Hepatocyte (in vitro differentiated cells): ENCODE measurements around the gene C5orf58. TPM values are rescaled to one million over a fixed set of nuclear protein-coding genes. Genes with fewer than 3 reads are reported as not detected.

Source experiments
- DNase-seq: peaks from one replicate; pipeline ENCODE4 v3.0.0-alpha.2; 2016; ENCODE audit warnings: low spot score
- H2AFZ ChIP-seq: fragments of 200-600 bp; sonication (generic); 2 replicates; pipeline ENCODE4 v1.6.0; 2016; ENCODE audit warnings: antibody characterized with exemption, mild to moderate bottlenecking
- H3K27ac ChIP-seq: fragments of 200-600 bp; sonication (generic); 2 replicates; pipeline ENCODE4 v1.5.1; 2016; ENCODE audit warnings: mild to moderate bottlenecking
- H3K27me3 ChIP-seq: fragments of 200-600 bp; sonication (generic); 2 replicates; pipeline ENCODE4 v1.6.1; 2016
- H3K36me3 ChIP-seq: fragments of 200-600 bp; sonication (generic); replicated peaks from 2 replicates; pipeline ENCODE4 v1.5.1; 2016; ENCODE audit warnings: low read depth; ENCODE audit not compliant: insufficient read depth
- H3K4me1 ChIP-seq: fragments of 200-600 bp; sonication (generic); 2 replicates; pipeline ENCODE4 v1.5.1; 2016; ENCODE audit warnings: mild to moderate bottlenecking, moderate library complexity; ENCODE audit not compliant: insufficient read depth
- H3K4me2 ChIP-seq: fragments of 200-600 bp; sonication (generic); 2 replicates; pipeline ENCODE4 v1.6.0; 2016
- H3K4me3 ChIP-seq: fragments of 200-600 bp; sonication (generic); 2 replicates; pipeline ENCODE4 v1.5.1; 2016; ENCODE audit warnings: mild to moderate bottlenecking
- H3K79me2 ChIP-seq: fragments of 200-600 bp; sonication (generic); 2 replicates; pipeline ENCODE4 v1.6.0; 2017; ENCODE audit warnings: mild to moderate bottlenecking
- H3K9me2 ChIP-seq: fragments of 200-600 bp; sonication (generic); replicated peaks from 2 replicates; pipeline ENCODE4 v1.6.0; 2017; ENCODE audit warnings: mild to moderate bottlenecking; ENCODE audit not compliant: insufficient read depth
- H3K9me3 ChIP-seq: fragments of 200-600 bp; sonication (generic); 2 replicates; pipeline ENCODE4 v1.5.1; 2016; ENCODE audit warnings: low read depth, mild to moderate bottlenecking
- H4K20me1 ChIP-seq: fragments of 200-600 bp; sonication (generic); 2 replicates; pipeline ENCODE4 v1.6.0; 2016; ENCODE audit warnings: mild to moderate bottlenecking; ENCODE audit not compliant: insufficient read depth, poor library complexity, severe bottlenecking
- CTCF ChIP-seq: fragments of 200-600 bp; sonication (generic); IDR thresholded peaks from 2 replicates; pipeline ENCODE4 v1.5.1; 2016; ENCODE audit warnings: antibody characterized with exemption, mild to moderate bottlenecking; ENCODE audit not compliant: poor library complexity
- EZH2 ChIP-seq: fragments of 200-600 bp; sonication (generic); IDR thresholded peaks from 2 replicates; pipeline ENCODE4 v1.6.1; 2016; ENCODE audit warnings: antibody characterized with exemption, mild to moderate bottlenecking, borderline replicate concordance
- EZH2phosphoT487 ChIP-seq: fragments of 200-600 bp; sonication (generic); IDR thresholded peaks from one replicate; pipeline ENCODE4 v1.6.1; 2018; ENCODE audit warnings: antibody characterized with exemption, mild to moderate bottlenecking, low read depth, moderate library complexity; ENCODE audit not compliant: unreplicated experiment, severe bottlenecking
- WGBS: methylation state at CpG from one replicate; pipeline ENCODE4 v1.1.6; 2016; ENCODE audit warnings: low lambda C conversion rate; ENCODE audit errors: missing lambda C conversion rate; 5-methylcytosine and 5-hydroxymethylcytosine counted together
- polyA plus RNA-seq: library from polyadenylated mRNA; unstranded; fragments of >200 nt; fragmentation: Nextera tagmentation; extraction: Ambion mirVana; gene quantifications from 2 replicates; pipeline ENCODE4 v1.2.1, GENCODE V29; 2016
- total RNA-seq: library from RNA; depleted of rRNA; stranded (reverse); fragments of >200 nt; gene quantifications from 2 replicates; pipeline ENCODE4 v1.2.3, GENCODE V29; 2014

Gene C5orf58
- total and polyA plus RNA-seq, 2 experiments from 2014 or later, result 0.58 TPM; not detected in 1

DNA sequence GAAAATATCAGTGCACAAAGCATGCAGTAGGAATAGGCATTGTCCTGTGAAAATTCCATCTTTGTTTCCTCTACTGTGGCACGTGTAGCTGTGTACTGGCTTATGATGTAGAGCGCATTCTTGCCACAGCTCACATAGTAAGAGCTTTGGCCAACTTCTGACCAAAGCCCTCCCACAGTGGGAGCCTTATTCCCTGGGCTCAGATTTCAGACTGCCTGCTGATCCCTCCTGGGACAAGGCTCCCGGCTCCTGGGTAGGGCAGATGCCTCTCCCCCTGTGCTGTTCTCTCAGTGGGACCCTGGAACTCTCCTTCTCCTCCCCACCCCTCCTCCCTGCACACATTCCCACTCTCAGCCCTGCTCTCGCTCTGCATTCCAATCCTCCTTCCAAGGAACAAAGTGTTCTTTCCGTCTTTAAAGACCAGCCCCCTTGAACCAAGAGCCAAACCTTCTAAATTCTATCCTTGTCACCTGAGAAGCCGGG is 47.3 kb downstream of the C5orf58 start:
- Histone ChIP-seq H3K27ac (no peak overlapping the region), H3K4me1 (peaks cover 4% of the 10 kb centered on the region), H3K79me2 (no peaks in the 10 kb centered on the region), H3K36me3 (no peaks in the 10 kb centered on the region), H3K4me3 (no peak overlapping the region), H3K9me3 (no peaks in the 10 kb centered on the region), H3K9me2 (no peaks in the 10 kb centered on the region), H2AFZ (no peak overlapping the region), H3K27me3 (no peaks in the 10 kb centered on the region), H4K20me1 (no peaks in the 10 kb centered on the region), H3K4me2 (no peak overlapping the region)
- no peak for TF ChIP-seq CTCF
- DNase-seq, result no peak
- WGBS, result 49% methylated on average over 6 of the region's 6 CpGs

DNA sequence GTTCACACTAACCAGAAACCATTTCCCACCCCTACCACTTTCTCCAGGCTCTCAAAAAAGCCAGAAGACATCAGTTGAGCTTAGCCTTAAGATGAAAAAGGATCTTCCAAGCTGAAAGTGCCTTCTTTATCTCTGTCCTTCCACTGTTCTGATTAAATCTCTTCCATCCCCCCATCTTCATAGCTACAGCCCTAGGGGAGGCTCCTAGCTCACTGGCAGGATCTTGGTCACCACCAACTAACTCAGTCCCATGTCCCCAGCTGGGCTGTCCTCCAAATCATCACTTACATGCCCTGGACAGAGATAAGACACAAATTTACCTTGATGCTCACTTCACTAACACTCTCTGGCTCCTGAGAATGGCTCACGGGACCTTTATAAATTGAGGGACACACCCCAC is 50.5 kb downstream of the C5orf58 start:
- H3K27me3 ChIP-seq, result no peaks in the 10 kb centered on the region
- H3K79me2 ChIP-seq, result no peaks in the 10 kb centered on the region
- H3K9me2 ChIP-seq, result no peaks in the 10 kb centered on the region
- TF ChIP-seq EZH2phosphoT487, result no peak
- TF ChIP-seq EZH2, result no peak
- TF ChIP-seq CTCF, result no peak
- DNase-seq, result no peak
- no peak overlapping the region for H3K4me2 ChIP-seq
- no peak overlapping the region for H2AFZ ChIP-seq
- no peak overlapping the region for H3K4me3 ChIP-seq
- no peaks in the 10 kb centered on the region for H3K36me3 ChIP-seq
- no peaks in the 10 kb centered on the region for H3K9me3 ChIP-seq
- H3K27ac ChIP-seq, result no peak overlapping the region
- H4K20me1 ChIP-seq, result no peaks in the 10 kb centered on the region
- WGBS, result 94% methylated on average over 1 of the region's 1 CpG
- H3K4me1 ChIP-seq, result peaks cover 4% of the 10 kb centered on the region

DNA sequence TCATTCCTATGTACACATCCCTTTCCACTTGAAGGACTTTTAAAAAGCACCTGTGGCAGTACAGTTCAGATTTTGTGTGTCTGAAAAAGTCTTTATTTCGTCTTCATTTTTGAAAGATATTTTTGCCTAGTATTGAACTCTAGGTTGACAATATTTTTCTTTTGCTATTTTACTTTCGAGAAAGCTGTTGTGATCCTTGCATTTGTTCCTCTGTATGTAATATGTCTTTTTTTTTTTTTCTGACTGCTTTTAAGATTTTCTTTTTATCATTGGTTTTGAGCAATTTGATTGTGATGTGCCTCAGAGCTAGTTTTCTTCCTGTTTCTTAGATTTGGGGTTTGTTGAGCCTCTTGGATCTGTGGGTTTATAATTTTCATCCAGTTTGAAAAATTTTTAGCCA is 51.4 kb downstream of the C5orf58 start:
- Histone ChIP-seq H3K27ac (no peak overlapping the region), H3K4me2 (no peak overlapping the region)

More for the DNA sequence above, 51.4 kb downstream of the C5orf58 start:
- no peak for DNase-seq
- Histone ChIP-seq H3K79me2 (no peaks in the 10 kb centered on the region), H3K4me3 (no peak overlapping the region), H3K9me3 (no peaks in the 10 kb centered on the region), H3K36me3 (no peaks in the 10 kb centered on the region), H3K9me2 (no peaks in the 10 kb centered on the region), H3K27me3 (no peaks in the 10 kb centered on the region), H4K20me1 (no peaks in the 10 kb centered on the region), H3K4me1 (peaks cover under 1% of the 10 kb centered on the region), H2AFZ (no peak overlapping the region)
- no peak for TF ChIP-seq EZH2
- no peak for TF ChIP-seq EZH2phosphoT487
- TF ChIP-seq CTCF, result no peak
- WGBS, result 87% methylated on average over 2 of the region's 2 CpGs
